ENCODE results near the gene ARHGAP20.

The ARHGAP20 gene

GRCh38 chr11:110527146-110527545 lies 185.1 kb downstream of the ARHGAP20 start:
- peak; percentile 48 for DNase-seq (ENCODE audit: low read depth)
